ENCODE results near the gene ABL1. TPM values are rescaled to one million over a fixed set of nuclear protein-coding genes. Genes with fewer than 3 reads are reported as not detected.
A peak's percentile ranks its signal among the peaks of the same experiment; 100 is the strongest.
"Not testable (repeated sequence)": the region's sequence is repeated elsewhere in the genome, so short reads cannot be mapped to it uniquely, and the experiment has no call there.

The ABL1 gene
- polyA plus RNA-seq (2013, experiment 1 of 2; ENCODE audit: insufficient read length), result 105 TPM
- 88.0 TPM for polyA plus RNA-seq (2013, experiment 2 of 2; ENCODE audit: insufficient read length)

GRCh38 chr9:130834371-130835336 lies at the start of gene ABL1:
TSS of gene ABL1 (plus strand) at chr9:130835254. CDS start at chr9:130835447, 193 bp downstream.
- DNase-seq, result peak; percentile 85

- DNase-seq, result no peak
Observed at GRCh38 chr9:130785940-130786508, 49.0 kb upstream of the ABL1 start.

GRCh38 chr9:130786526-130786925 lies 48.5 kb upstream of the ABL1 start:
- DNase-seq, result no peak

GRCh38 chr9:130789747-130790672 lies 45.0 kb upstream of the ABL1 start:
- no peak for DNase-seq

GRCh38 chr9:130791303-130791894 lies 43.7 kb upstream of the ABL1 start:
- no peak for DNase-seq

GRCh38 chr9:130793589-130793988 lies 41.5 kb upstream of the ABL1 start:
- no peak for DNase-seq

GRCh38 chr9:130794021-130794420 lies 41.0 kb upstream of the ABL1 start:
- DNase-seq, result not testable (repeated sequence)

GRCh38 chr9:130794423-130794822 lies 40.6 kb upstream of the ABL1 start:
- DNase-seq, result peak; percentile 44

GRCh38 chr9:130794923-130795495 lies 40.0 kb upstream of the ABL1 start:
- DNase-seq, result no peak

GRCh38 chr9:130803116-130803515 lies 31.9 kb upstream of the ABL1 start:
- not testable (repeated sequence) for DNase-seq

- no peak for DNase-seq
Observed at GRCh38 chr9:130805510-130806326, 29.3 kb upstream of the ABL1 start.

GRCh38 chr9:130806327-130806716 lies 28.7 kb upstream of the ABL1 start:
- no peak for DNase-seq

GRCh38 chr9:130810609-130811136 lies 24.4 kb upstream of the ABL1 start:
- no peak for DNase-seq

GRCh38 chr9:130815242-130815808 lies 19.7 kb upstream of the ABL1 start:
- no peak for DNase-seq

- no peak for DNase-seq
Observed at GRCh38 chr9:130817914-130818313, 17.1 kb upstream of the ABL1 start.

- no peak for DNase-seq
Observed at GRCh38 chr9:130820135-130820738, 14.8 kb upstream of the ABL1 start.

- peak; percentile 48 for DNase-seq
Observed at GRCh38 chr9:130823435-130823834, 11.6 kb upstream of the ABL1 start.

GRCh38 chr9:130824079-130824478 lies 11.0 kb upstream of the ABL1 start:
- DNase-seq, result no peak

- peak; percentile 92 for DNase-seq
Observed at GRCh38 chr9:130824643-130825350, 10.3 kb upstream of the ABL1 start.

Data from fibroblast of skin of back (primary cell).